Retina (tissue), 1 donor: ENCODE data around the gene FUBP3.
A peak's percentile ranks its signal among the peaks of the same experiment; 100 is the strongest.
"Not testable (repeated sequence)": the region's sequence is repeated elsewhere in the genome, so short reads cannot be mapped to it uniquely, and the experiment has no call there.

Experiments
- DNase-seq: peaks from one replicate; pipeline ENCODE4 v3.0.0-alpha.2; 2016

Gene FUBP3

GRCh38 chr9:130556396-130557076, 22.8 kb upstream of the FUBP3 start:
- DNase-seq = no peak

DNA sequence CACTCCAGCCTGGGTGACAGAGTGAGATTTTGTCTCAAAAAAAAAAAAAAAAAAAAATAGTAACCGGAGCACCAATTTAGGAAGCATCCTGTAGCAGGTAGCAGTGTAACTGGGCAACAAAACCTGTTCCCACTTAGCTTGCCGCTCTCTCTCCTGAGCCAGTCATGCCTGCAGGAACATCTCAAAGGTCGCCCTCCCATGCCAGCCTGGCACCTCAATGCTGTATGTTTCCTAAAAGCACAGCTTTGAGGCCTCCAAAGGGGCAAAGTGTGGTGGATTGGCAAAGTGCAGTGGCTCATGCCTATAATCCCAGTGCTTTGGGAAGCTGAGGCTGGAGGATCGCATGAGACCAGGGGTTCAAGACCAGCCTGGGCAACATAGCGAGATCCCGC, 22.3 kb upstream of the FUBP3 start:
- no peak for DNase-seq

DNA sequence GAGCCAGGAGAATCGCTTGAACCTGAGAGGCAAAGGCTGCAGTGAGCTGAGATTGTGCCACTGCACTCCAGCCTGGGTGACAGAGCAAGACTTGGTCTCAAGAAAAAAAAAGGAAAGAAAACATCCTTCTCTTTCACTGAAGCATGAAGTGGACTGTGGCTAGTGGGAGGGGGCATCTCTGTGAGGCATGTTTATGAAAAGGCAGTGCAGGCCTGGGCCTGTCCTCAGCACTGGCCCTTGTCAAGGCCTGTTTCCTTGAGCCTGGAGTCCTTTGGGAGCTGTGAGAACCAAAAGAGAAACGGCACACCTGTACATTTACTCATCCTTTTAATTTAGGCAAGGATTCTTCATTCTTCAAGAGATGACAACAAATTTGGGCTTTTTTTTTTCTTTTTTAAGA, 18.3 kb upstream of the FUBP3 start:
- no peak for DNase-seq

- not testable (repeated sequence) for DNase-seq
Measured at GRCh38 chr9:130562525-130562924, 16.9 kb upstream of the FUBP3 start.

- DNase-seq = no peak
Measured at GRCh38 chr9:130563797-130564196, 15.6 kb upstream of the FUBP3 start.

- DNase-seq = no peak
Measured at GRCh38 chr9:130565792-130566191, 13.6 kb upstream of the FUBP3 start.

GRCh38 chr9:130570208-130570607, 9.2 kb upstream of the FUBP3 start:
- DNase-seq = no peak

DNA sequence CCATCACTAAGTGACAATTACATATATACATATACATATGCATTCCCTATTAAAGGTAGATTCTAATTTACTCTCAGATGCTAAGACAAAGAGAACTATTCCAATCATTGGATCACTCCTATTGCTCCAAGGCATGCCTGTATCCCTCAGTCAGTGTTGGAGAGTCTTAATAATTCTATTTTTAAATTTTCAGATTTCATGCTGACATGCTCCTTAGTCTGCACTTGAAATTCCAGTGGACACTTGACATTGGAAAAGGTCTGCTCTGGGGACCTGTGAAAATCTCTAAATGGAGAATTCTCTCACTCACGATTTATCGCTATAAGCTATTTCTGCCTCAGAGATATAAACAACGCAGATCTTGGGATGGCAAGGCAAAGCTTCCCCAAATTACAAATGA, 3.9 kb upstream of the FUBP3 start:
- no peak for DNase-seq

GRCh38 chr9:130576176-130576575, 3.2 kb upstream of the FUBP3 start:
- no peak for DNase-seq

- peak; percentile 6 for DNase-seq
Measured at GRCh38 chr9:130579738-130580463, 524 bp downstream of the FUBP3 start.

- no peak for DNase-seq
Measured at GRCh38 chr9:130581766-130582165, 2.4 kb downstream of the FUBP3 start.

DNA sequence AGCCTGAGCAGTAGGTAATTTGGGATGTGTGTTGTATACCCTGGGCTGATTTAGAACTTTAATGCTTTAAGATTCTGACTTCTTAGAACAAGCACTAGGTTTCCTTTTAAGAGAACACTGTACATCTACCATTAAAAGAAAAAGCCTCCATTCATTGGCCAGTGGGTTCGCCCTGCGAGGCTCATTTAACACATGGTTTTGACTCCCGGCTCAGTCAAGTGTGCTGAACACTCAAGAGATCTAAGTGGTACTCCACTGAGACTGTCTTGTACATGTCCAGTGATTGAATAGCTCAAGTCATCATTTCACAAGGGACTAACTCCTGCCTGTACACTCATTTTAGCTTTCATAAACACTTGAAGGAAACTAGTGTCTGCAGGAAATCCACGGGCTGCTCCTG, 3.9 kb downstream of the FUBP3 start:
- no peak for DNase-seq

GRCh38 chr9:130587921-130588320, 8.5 kb downstream of the FUBP3 start:
- DNase-seq = no peak

DNA sequence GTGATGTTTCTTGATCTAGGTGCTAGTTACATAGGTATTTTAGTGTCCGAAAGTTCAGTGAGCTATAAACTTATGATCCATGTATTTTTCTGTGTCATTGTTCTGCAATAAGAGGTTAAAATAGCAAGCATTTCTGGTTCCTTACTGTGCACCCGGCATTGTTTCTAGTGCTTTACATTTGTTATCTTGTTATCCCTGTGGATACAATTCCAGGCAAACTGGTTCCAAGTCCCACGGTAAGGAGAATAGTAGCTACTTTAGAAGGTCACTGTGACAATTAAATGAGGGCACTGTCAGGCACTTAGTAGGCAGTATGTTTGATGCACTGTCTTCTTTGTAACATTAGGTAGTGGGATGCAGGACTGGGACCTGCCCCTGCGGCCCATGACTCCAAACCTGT, 9.0 kb downstream of the FUBP3 start:
- no peak for DNase-seq

- no peak for DNase-seq
Measured at GRCh38 chr9:130589754-130590153, 10.4 kb downstream of the FUBP3 start.

DNA sequence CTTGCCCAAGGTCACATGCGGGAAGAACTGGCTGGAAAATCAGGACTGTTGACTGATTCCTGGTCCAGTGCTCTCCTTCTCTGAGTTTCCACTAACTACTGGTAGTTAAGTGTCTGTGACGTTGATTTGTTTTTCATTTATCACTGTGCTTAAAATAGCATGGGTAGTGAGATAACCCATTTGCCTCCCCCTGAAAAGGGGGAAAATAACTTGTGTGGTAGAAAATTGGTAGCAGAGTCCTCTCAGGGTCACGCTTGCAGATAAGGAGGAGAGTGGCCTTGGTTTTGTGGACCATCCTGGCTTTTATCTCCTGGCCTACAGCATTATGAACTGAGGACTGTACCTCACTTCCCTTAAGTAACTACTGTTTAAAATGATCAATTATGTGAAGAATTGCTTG, 10.9 kb downstream of the FUBP3 start:
- no peak for DNase-seq

DNA sequence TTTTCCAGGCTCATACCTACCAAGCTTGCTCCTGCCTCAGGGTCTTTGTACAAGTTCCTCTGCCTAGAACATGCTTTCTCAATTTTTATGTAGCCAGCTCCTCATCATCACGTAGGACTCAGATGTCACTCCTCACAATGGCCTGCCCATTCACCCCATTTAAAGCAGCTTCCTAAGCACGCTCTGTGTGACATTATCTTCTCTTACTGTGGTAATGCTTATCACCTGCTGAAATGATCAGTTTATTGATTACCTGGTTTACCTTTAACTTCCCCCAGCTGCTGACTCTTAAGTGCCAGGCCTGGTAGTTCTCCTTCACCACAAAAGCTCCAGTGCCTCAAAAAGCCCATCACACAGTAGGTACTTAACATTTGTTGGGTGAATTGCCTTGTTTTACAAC, 13.6 kb downstream of the FUBP3 start:
- no peak for DNase-seq

GRCh38 chr9:130597228-130597627, 17.9 kb downstream of the FUBP3 start:
- DNase-seq = no peak

GRCh38 chr9:130598188-130598587, 18.8 kb downstream of the FUBP3 start:
- DNase-seq = no peak

GRCh38 chr9:130599625-130600024, 20.2 kb downstream of the FUBP3 start:
- DNase-seq = no peak

- DNase-seq = no peak
Measured at GRCh38 chr9:130601100-130601499, 21.7 kb downstream of the FUBP3 start.

DNA sequence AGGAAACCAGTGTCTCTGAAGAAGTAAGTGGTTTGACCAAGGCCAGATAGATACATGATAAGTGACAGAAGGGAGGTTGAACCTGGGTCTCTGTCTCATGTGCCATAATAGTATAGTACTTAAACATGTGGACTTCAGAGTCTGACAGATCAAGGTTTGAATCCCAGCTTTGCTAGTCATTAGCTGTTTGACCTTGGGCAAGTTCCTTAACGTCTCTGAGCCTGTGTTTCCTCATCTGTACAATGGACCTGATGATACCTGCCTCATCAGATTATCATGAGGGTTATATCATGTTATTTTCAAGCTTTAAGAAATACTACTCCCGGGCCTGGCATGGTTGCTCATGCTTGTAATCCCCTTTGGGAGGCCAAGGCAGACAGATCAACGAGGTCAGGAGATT, 24.9 kb downstream of the FUBP3 start:
- no peak for DNase-seq

DNA sequence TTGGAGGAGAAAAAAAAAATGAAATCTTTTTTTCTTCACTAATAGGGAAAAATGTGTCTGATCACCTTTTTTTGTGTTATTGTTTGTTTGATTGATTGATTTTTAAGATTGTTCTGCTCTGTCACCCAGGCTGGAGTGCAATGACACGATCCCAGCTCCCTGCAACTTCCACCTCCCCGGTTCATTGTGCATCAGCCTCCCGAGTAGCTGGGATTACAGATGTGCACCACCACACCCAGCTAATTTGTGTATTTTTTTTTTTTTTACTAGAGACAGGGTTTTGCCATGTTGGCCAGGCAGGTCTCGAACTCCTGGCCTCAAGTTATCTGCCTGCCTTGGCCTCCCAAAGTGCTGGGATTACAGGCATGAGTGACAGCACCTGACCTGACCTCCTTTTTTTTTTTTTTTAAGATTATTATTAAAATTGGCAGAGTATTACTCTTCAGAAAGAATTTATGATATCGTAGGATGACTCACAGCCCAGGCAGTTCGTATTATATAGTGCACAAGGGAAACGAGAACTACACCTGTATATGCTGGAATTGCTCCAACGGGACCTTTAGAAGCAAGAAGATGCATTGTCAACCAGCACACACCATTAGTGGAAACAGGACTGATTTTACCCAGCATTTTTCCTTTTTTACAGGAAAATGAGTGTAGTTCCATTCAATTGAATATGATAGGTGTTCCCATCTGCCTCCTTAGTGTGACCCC, 27.7 kb downstream of the FUBP3 start:
- DNase-seq = no peak
